Measurements from ENCODE around the gene TTPAL. TPM values are rescaled to one million over a fixed set of nuclear protein-coding genes. Genes with fewer than 3 reads are reported as not detected.

The TTPAL gene, protein sequence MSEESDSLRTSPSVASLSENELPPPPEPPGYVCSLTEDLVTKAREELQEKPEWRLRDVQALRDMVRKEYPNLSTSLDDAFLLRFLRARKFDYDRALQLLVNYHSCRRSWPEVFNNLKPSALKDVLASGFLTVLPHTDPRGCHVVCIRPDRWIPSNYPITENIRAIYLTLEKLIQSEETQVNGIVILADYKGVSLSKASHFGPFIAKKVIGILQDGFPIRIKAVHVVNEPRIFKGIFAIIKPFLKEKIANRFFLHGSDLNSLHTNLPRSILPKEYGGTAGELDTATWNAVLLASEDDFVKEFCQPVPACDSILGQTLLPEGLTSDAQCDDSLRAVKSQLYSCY
- total RNA-seq (2014; rRNA removed; shearing (Covaris generic)) = 8.2 and 11.3 TPM in 2 replicates
- 5.3 and 6.9 TPM in 2 replicates for polyA plus RNA-seq (2014; cell fraction: nucleus; rRNA removed)

DNA sequence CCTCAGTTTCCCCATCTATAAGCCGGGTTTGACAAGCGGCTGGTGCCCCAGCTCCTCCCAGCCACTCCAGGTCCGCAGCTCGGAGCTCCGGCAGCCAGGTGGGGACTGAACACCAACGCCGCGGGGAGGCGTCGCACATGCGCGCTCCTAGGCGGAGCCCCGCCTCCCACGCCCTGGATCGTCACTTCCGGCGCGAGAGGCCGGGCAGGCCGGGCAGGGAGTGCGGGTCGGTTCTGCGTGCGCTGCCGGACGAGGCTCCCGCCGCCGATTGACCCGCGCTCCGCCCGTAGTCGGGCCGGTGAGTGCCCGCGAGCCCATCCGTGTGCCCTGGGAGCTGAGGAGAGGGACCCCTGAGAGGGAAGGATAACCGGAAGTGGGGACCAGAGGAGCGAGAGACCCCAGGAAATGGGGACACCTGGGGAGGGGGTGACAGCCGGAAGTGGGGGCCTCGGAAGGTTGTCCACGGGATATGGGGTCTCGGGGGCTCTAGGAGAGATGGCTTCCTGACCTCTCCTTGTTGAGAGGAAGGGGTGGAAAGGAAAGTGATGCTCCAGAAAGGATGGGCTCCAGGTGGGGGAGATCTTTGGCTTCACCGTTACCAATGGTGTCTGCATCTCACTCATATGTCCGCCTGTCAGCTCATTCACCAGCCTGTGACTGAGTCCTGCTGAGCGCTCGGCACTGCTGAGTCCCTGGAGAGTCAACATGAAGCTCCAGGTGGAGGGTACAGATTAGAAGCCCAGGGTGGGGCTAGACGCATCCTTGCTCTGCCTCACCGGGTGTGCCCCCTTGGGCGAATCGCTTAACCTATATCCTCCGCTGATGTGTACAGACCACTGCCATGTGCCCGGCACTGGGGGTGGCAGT is at the start of gene TTPAL:
Gene TTPAL, plus strand, starts transcription at position 181 of the 867 bp plus-strand sequence. CDS start 4,126 bp downstream, outside the sequence.
- DNase-seq (ENCODE audit: extremely low read depth, low read depth) = peak; percentile 84

DNA sequence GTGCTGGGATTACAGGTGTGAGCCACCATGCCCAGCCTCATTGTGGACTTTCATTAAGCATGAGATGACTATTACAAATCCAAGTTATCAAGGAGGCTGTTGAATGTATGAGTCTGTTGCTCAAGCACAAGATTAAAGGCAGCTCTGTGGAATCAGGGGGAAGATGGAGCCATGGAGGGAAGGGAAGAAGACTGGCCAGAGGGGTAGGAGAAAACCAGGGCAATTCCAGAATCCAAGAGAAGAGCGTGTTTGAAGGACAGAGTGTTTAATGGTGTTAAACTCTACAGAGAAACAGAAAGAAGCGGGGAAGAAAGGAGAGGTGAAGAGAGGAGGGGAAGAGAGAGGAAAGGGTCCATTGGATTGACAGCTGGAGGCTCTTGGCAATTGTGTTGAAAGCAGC is 49.8 kb upstream of the TTPAL start:
- DNase-seq (ENCODE audit: extremely low read depth, low read depth) = no peak

GRCh38 chr20:44426879-44427790 is 48.5 kb upstream of the TTPAL start:
- DNase-seq (ENCODE audit: extremely low read depth, low read depth) = no peak

GRCh38 chr20:44427804-44428173 is 47.9 kb upstream of the TTPAL start:
- DNase-seq (ENCODE audit: extremely low read depth, low read depth) = no peak

GRCh38 chr20:44428174-44429016 is 47.3 kb upstream of the TTPAL start:
- no peak for DNase-seq (ENCODE audit: extremely low read depth, low read depth)

GRCh38 chr20:44429017-44429339 is 46.7 kb upstream of the TTPAL start:
- DNase-seq (ENCODE audit: extremely low read depth, low read depth) = no peak

DNA sequence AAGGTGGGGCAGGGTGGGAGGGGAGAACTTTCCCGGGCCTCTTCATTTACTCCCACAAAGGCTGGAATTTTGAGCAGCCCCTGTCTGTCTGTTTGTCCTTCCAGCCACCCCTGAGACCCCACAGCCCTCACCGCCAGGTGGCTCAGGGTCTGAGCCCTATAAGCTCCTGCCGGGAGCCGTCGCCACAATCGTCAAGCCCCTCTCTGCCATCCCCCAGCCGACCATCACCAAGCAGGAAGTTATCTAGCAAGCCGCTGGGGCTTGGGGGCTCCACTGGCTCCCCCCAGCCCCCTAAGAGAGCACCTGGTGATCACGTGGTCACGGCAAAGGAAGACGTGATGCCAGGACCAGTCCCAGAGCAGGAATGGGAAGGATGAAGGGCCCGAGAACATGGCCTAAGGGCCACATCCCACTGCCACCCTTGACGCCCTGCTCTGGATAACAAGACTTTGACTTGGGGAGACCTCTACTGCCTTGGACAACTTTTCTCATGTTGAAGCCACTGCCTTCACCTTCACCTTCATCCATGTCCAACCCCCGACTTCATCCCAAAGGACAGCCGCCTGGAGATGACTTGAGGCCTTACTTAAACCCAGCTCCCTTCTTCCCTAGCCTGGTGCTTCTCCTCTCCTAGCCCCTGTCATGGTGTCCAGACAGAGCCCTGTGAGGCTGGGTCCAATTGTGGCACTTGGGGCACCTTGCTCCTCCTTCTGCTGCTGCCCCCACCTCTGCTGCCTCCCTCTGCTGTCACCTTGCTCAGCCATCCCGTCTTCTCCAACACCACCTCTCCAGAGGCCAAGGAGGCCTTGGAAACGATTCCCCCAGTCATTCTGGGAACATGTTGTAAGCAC is 46.0 kb upstream of the TTPAL start:
- DNase-seq (ENCODE audit: extremely low read depth, low read depth) = no peak

- no peak for DNase-seq (ENCODE audit: extremely low read depth, low read depth)
Observed at GRCh38 chr20:44430270-44431065, 45.2 kb upstream of the TTPAL start.

- DNase-seq (ENCODE audit: extremely low read depth, low read depth) = no peak
Observed at GRCh38 chr20:44431118-44431501, 44.6 kb upstream of the TTPAL start.

- no peak for DNase-seq (ENCODE audit: extremely low read depth, low read depth)
Observed at GRCh38 chr20:44431502-44432234, 44.0 kb upstream of the TTPAL start.

GRCh38 chr20:44432618-44433577 is 42.8 kb upstream of the TTPAL start:
- DNase-seq (ENCODE audit: extremely low read depth, low read depth) = no peak

GRCh38 chr20:44433751-44434538 is 41.7 kb upstream of the TTPAL start:
- DNase-seq (ENCODE audit: extremely low read depth, low read depth) = no peak

GRCh38 chr20:44435630-44436335 is 39.9 kb upstream of the TTPAL start:
- DNase-seq (ENCODE audit: extremely low read depth, low read depth) = no peak

GRCh38 chr20:44436393-44436792 is 39.3 kb upstream of the TTPAL start:
- DNase-seq (ENCODE audit: extremely low read depth, low read depth) = no peak

DNA sequence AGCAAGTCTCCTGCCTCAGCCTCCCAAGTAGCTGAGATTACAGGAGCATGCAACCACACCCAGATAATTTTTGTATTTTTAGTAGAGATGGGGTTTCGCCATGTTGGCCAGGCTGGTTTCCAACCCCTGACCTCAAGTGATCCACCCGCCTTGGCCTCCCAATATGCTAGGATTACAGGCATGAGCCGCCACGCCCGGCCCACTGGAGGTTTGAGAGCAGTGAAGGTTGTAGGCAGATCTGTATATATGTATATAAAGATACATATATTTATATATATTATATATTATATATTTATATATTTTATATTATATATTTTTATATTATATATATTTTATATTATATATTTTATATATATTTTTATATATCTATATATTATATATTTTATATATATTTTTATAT is 38.2 kb upstream of the TTPAL start:
- DNase-seq (ENCODE audit: extremely low read depth, low read depth) = no peak

Data from NCI-H460 (cell line).